Epithelial cell of prostate (primary cell): Measurements from ENCODE around the gene ADAD2.
A peak's percentile ranks its signal among the peaks of the same experiment; 100 is the strongest.
"Not testable (repeated sequence)": the region's sequence is repeated elsewhere in the genome, so short reads cannot be mapped to it uniquely, and the experiment has no call there.

Source experiments
- DNase-seq: peaks from one replicate; pipeline ENCODE4 v3.0.0-alpha.2; 2011; ENCODE audit warnings: low read depth, low spot score
- H3K27ac ChIP-seq: fragments of 450-650 bp; 2 replicates; pipeline ENCODE4 v1.5.1; 2017; ENCODE audit warnings: mild to moderate bottlenecking

ADAD2 gene

GRCh38 chr16:84194470-84195200 is 3.7 kb downstream of the ADAD2 start:
- no peak overlapping the region for H3K27ac ChIP-seq
- no peak for DNase-seq

- no peak overlapping the region for H3K27ac ChIP-seq
These were observed 4.5 kb downstream of the ADAD2 start for GRCh38 chr16:84195201-84196093.

GRCh38 chr16:84196101-84196500 is 5.1 kb downstream of the ADAD2 start:
- no peak overlapping the region for H3K27ac ChIP-seq
- DNase-seq, result no peak

More at GRCh38 chr16:84195201-84196093, 4.5 kb downstream of the ADAD2 start:
- no peak for DNase-seq

- peak; percentile 70 for DNase-seq
- H3K27ac ChIP-seq, result no peak overlapping the region
These were observed 5.9 kb downstream of the ADAD2 start for GRCh38 chr16:84196727-84197394.

- no peak for DNase-seq
- no peak overlapping the region for H3K27ac ChIP-seq
These were observed 6.6 kb downstream of the ADAD2 start for GRCh38 chr16:84197466-84198128.

- no peak for DNase-seq
- H3K27ac ChIP-seq, result no peak overlapping the region
These were observed 7.4 kb downstream of the ADAD2 start for GRCh38 chr16:84198401-84198800.

GRCh38 chr16:84199097-84199496 is 8.1 kb downstream of the ADAD2 start:
- DNase-seq, result no peak
- no peak overlapping the region for H3K27ac ChIP-seq

- H3K27ac ChIP-seq, result no peak overlapping the region
- DNase-seq, result no peak
These were observed 8.9 kb downstream of the ADAD2 start for GRCh38 chr16:84199861-84200260.

GRCh38 chr16:84204551-84204950 is 13.6 kb downstream of the ADAD2 start:
- DNase-seq, H3K27ac ChIP-seq: not testable (repeated sequence)

GRCh38 chr16:84205123-84205522 is 14.2 kb downstream of the ADAD2 start:
- not testable (repeated sequence) for DNase-seq, H3K27ac ChIP-seq

GRCh38 chr16:84205976-84206691 is 15.2 kb downstream of the ADAD2 start:
- no peak for DNase-seq
- no peak overlapping the region for H3K27ac ChIP-seq

- H3K27ac ChIP-seq, result no peak overlapping the region
- no peak for DNase-seq
These were observed 16.3 kb downstream of the ADAD2 start for GRCh38 chr16:84207251-84207650.

GRCh38 chr16:84207879-84208278 is 16.9 kb downstream of the ADAD2 start:
- no peak overlapping the region for H3K27ac ChIP-seq
- DNase-seq, result no peak

GRCh38 chr16:84209989-84210388 is 19.0 kb downstream of the ADAD2 start:
- no peak for DNase-seq
- no peak overlapping the region for H3K27ac ChIP-seq

- DNase-seq, result no peak
- no peak overlapping the region for H3K27ac ChIP-seq
These were observed 21.2 kb downstream of the ADAD2 start for GRCh38 chr16:84212154-84212553.

- no peak overlapping the region for H3K27ac ChIP-seq
- no peak for DNase-seq
These were observed 21.7 kb downstream of the ADAD2 start for GRCh38 chr16:84212631-84213030.

- DNase-seq, result no peak
- H3K27ac ChIP-seq, result no peak overlapping the region
These were observed 23.6 kb downstream of the ADAD2 start for GRCh38 chr16:84214451-84215066.

GRCh38 chr16:84215531-84215930 is 24.6 kb downstream of the ADAD2 start:
- DNase-seq, result no peak
- H3K27ac ChIP-seq, result no peak overlapping the region

- not testable (repeated sequence) for H3K27ac ChIP-seq, DNase-seq
These were observed 25.2 kb downstream of the ADAD2 start for GRCh38 chr16:84216144-84216543.
